Psoas muscle (tissue), 8 donors: ENCODE results near the gene ALK. TPM values are rescaled to one million over a fixed set of nuclear protein-coding genes. Genes with fewer than 3 reads are reported as not detected.

Experiments
- ATAC-seq, 4 donors: fragments of 200-7000 bp; cut with Tn5 transposase; one replicate each; pipeline ENCODE4 v1.9.1; 2020; ENCODE audit warnings: moderate library complexity in 3 of 4, mild to moderate bottlenecking in 2 of 4
- DNase-seq, 2 donors: peaks; one replicate each; pipeline ENCODE4 v3.0.0-alpha.2; 2020
- H3K27ac ChIP-seq: fragments of 200-600 bp; one replicate; pipeline ENCODE4 v1.8.0; 2022
- H3K27me3 ChIP-seq, 3 donors: fragments of 200-600 bp in 1 of 3; one replicate each; pipeline versions ENCODE4 v1.6.1 to v1.8.0; 2013 to 2022; ENCODE audit warnings: low read length in 2 of 3, mild to moderate bottlenecking in 2 of 3, moderate library complexity in 1 of 3; ENCODE audit not compliant: insufficient read depth in 3 of 3
- H3K36me3 ChIP-seq, 2 donors: fragments of 200-600 bp in 1 of 2; one replicate each; pipeline versions ENCODE4 v1.6.1 to v1.8.0; 2013 to 2022; ENCODE audit warnings: low read depth in 1 of 2, mild to moderate bottlenecking in 1 of 2, moderate library complexity in 1 of 2; ENCODE audit not compliant: insufficient read depth in 1 of 2
- H3K4me1 ChIP-seq: fragments of 200-600 bp; one replicate; pipeline ENCODE4 v1.8.0; 2022
- H3K4me3 ChIP-seq: fragments of 200-600 bp; one replicate; pipeline ENCODE4 v1.8.0; 2022; ENCODE audit warnings: mild to moderate bottlenecking
- H3K9me3 ChIP-seq: fragments of 200-600 bp; one replicate; pipeline ENCODE4 v1.8.0; 2022
- CTCF ChIP-seq: fragments of 200-600 bp; IDR thresholded peaks from one replicate; pipeline ENCODE4 v1.8.0; 2022; ENCODE audit warnings: antibody characterized with exemption
- WGBS, 3 donors: extraction: QIAGEN DNeasy Blood & Tissue Kit; methylation state at CpG; one replicate each; pipeline versions ENCODE4 v1.1.6 to v1.1.7; 2013; 5-methylcytosine and 5-hydroxymethylcytosine counted together
- intact Hi-C, 2 donors: fragments of 100-400 bp; cut with DNase I; formaldehyde crosslinking; loops; one replicate each; pipeline versions ENCODE4 v1.11.0 to v1.14.2; 2022
- polyA plus RNA-seq, 3 donors: library from polyadenylated mRNA; stranded (reverse); fragments of 200-250 nt; gene quantifications; one replicate each; pipeline ENCODE4 v1.2.3, GENCODE V29; 2013
- total RNA-seq, 4 donors: library from RNA; stranded (reverse); fragmentation: NEBNext Ultra II Directional in 2 of 4; extraction: Animal tissue kit (Norgen Biotek cat#: 25700) in 2 of 4; gene quantifications; one replicate each; pipeline versions ENCODE4 v1.2.1 to v1.2.4, GENCODE V29; 2021 to 2023
- donor health status: healthy with polysubstance abuse.
- donor health status: DM: no; HTN: no; CAD: no; lungs with moderate emphysema.
- donor health status: Bipolar disorder and iron deficiency.
- donor health status: healthy.
- donor health status: DM: yes; HTN: yes; CAD: no.
- donor health status: DM: no; HTN: no; CAD: no.
- donor health status: DM: no; HTN: no; CAD: no.
- donor health status: DM: yes; HTN: yes; CAD: no.

ALK gene
- total and polyA plus RNA-seq, 7 donors = 0.03 to 0.32 (median 0.08) TPM; not detected in 2

GRCh38 chr2:29492701-29493100 is 428.7 kb downstream of the ALK start:
- H3K4me3 ChIP-seq = no peak overlapping the region
- no peaks in the 10 kb centered on the region for H3K36me3 ChIP-seq
- intact Hi-C loops = no loop called here
- DNase-seq = no peak
- no peak for TF ChIP-seq CTCF
- H3K9me3 ChIP-seq = no peaks in the 10 kb centered on the region
- WGBS, 3 donors = 45 to 74% (median 47%) methylated on average over 2 of the region's 2 CpGs
- ATAC-seq = no peak
- H3K27me3 ChIP-seq = no peaks in the 10 kb centered on the region
- no peaks in the 10 kb centered on the region for H3K4me1 ChIP-seq
- no peak overlapping the region for H3K27ac ChIP-seq

- H3K27ac ChIP-seq = no peak overlapping the region
- intact Hi-C loops = no loop called here
- no peaks in the 10 kb centered on the region for H3K9me3 ChIP-seq
- H3K36me3 ChIP-seq = no peaks in the 10 kb centered on the region
- H3K27me3 ChIP-seq = no peaks in the 10 kb centered on the region
- WGBS, 3 donors = 79 to 86% (median 80%) methylated on average over 6 of the region's 6 CpGs
- H3K4me1 ChIP-seq = no peaks in the 10 kb centered on the region
- no peak for TF ChIP-seq CTCF
- no peak for DNase-seq
- no peak for ATAC-seq
- no peak overlapping the region for H3K4me3 ChIP-seq
These were observed 431.3 kb downstream of the ALK start for GRCh38 chr2:29490045-29490444.

DNA sequence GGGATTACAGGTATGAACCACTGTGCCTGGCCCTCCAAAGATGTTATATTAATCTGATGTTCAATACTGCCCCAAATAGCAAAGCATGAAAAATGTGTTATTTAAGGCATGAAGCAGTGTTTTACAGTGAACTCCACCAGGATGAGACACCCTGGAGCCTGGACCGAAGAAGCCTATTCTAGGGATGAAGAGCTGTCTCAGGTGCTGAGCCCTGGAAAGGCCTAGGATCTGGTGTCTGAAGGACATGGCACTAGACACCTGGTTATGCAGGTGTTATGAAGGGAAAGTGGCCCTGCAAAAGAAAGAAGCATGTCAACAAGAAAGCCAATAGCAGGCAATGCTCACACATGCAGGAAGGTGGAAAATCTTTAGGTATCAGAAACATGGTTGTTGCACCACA is 431.8 kb downstream of the ALK start:
- no peak overlapping the region for H3K27ac ChIP-seq
- ATAC-seq (no peak), DNase-seq (no peak)
- no peaks in the 10 kb centered on the region for H3K27me3 ChIP-seq
- no peaks in the 10 kb centered on the region for H3K4me1 ChIP-seq
- WGBS, 3 donors = 89 to 94% (median 89%) methylated on average over 1 of the region's 1 CpG
- no peaks in the 10 kb centered on the region for H3K9me3 ChIP-seq
- no peaks in the 10 kb centered on the region for H3K36me3 ChIP-seq
- no peak for TF ChIP-seq CTCF
- intact Hi-C loops = no loop called here
- H3K4me3 ChIP-seq = no peak overlapping the region

GRCh38 chr2:29487967-29488555 is 433.3 kb downstream of the ALK start:
- no peak for DNase-seq
- Histone ChIP-seq H3K4me1 (no peaks in the 10 kb centered on the region), H3K9me3 (no peaks in the 10 kb centered on the region), H3K27me3 (no peaks in the 10 kb centered on the region), H3K4me3 (no peak overlapping the region), H3K27ac (no peak overlapping the region), H3K36me3 (no peaks in the 10 kb centered on the region)
- ATAC-seq = no peak
- intact Hi-C loops = no loop called here
- TF ChIP-seq CTCF = no peak
- 55 to 63% (median 56%) methylated on average over 4 of the region's 4 CpGs for WGBS, 3 donors

GRCh38 chr2:29485631-29486030 is 435.8 kb downstream of the ALK start:
- H3K27ac ChIP-seq = no peak overlapping the region
- H3K36me3 ChIP-seq = no peaks in the 10 kb centered on the region
- no peaks in the 10 kb centered on the region for H3K27me3 ChIP-seq
- intact Hi-C loops = no loop called here
- no peak for TF ChIP-seq CTCF
- no peak overlapping the region for H3K4me3 ChIP-seq
- H3K4me1 ChIP-seq = peaks cover 5% of the 10 kb centered on the region
- WGBS, 3 donors = 19 to 77% (median 46%) methylated on average over 3 of the region's 3 CpGs
- no peaks in the 10 kb centered on the region for H3K9me3 ChIP-seq
- DNase-seq (no peak), ATAC-seq (no peak)
